ENCODE measurements around the gene MXRA8. TPM values are rescaled to one million over a fixed set of nuclear protein-coding genes. Genes with fewer than 3 reads are reported as not detected.
A peak's percentile ranks its signal among the peaks of the same experiment; 100 is the strongest.

Gene MXRA8
- total and polyA plus RNA-seq, 8 donors: 78.3 to 151 (median 136) TPM

DNA sequence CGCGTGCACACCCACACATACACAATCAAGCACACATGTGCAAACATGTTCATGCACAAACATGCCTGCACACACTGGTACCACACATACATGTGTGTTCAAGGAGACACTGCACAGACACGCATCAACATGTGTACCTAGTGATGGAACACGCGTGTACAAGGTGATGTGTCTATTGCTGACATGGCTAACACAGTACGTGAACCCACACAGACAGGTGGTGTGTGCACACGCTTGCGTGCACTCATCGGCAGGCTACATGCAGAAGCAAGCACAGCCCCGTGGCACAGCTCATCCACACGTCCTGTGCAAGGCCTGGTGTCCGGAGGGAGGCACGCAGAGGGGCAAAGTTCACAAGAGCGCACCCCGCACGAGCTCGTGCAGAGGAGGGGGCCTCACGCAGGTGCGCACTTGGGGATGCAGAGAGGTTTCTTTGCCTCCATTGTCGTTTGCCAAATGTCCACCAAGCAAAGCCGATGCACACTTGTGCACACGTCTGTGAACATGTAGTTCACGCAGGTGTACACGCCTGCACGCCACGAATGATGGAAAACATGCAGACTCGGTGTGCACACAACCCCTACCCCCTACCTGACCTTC lies 51.6 kb downstream of the MXRA8 start:
- ATAC-seq: no peak
- Histone ChIP-seq H3K36me3 (peaks cover 0 to 23% of the 10 kb centered on the region in 2 donors), H3K4me3 (peak overlapping the region; percentile 79 to 91), H3K4me1 (peaks cover 28 to 51% of the 10 kb centered on the region in 2 donors), H3K27me3 (no peaks in the 10 kb centered on the region), H3K27ac (peak overlapping the region in 1 of 2 donors; percentile 99), H3K9me3 (no peaks in the 10 kb centered on the region)
- intact Hi-C loops (cut with DNase I): no loop called here
- no peak for DNase-seq
- TF ChIP-seq, protein P1, sequence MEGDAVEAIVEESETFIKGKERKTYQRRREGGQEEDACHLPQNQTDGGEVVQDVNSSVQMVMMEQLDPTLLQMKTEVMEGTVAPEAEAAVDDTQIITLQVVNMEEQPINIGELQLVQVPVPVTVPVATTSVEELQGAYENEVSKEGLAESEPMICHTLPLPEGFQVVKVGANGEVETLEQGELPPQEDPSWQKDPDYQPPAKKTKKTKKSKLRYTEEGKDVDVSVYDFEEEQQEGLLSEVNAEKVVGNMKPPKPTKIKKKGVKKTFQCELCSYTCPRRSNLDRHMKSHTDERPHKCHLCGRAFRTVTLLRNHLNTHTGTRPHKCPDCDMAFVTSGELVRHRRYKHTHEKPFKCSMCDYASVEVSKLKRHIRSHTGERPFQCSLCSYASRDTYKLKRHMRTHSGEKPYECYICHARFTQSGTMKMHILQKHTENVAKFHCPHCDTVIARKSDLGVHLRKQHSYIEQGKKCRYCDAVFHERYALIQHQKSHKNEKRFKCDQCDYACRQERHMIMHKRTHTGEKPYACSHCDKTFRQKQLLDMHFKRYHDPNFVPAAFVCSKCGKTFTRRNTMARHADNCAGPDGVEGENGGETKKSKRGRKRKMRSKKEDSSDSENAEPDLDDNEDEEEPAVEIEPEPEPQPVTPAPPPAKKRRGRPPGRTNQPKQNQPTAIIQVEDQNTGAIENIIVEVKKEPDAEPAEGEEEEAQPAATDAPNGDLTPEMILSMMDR (IDR thresholded peaks at IDR 0.05): no peak

- Histone ChIP-seq H3K4me3 (peak overlapping the region; percentile 2 to 91), H3K27me3 (no peaks in the 10 kb centered on the region), H3K27ac (peak overlapping the region; percentile 53 to 66), H3K36me3 (peaks cover 0 to 17% of the 10 kb centered on the region in 2 donors), H3K4me1 (peaks cover 28 to 51% of the 10 kb centered on the region in 2 donors), H3K9me3 (no peaks in the 10 kb centered on the region)
- intact Hi-C loops (cut with DNase I): no loop called here
- no peak for ATAC-seq
- TF ChIP-seq, protein P1 (IDR thresholded peaks at IDR 0.05): no peak
- DNase-seq: no peak
These were observed 52.2 kb downstream of the MXRA8 start for GRCh38 chr1:1306070-1306660.

GRCh38 chr1:1305300-1306069 lies 52.9 kb downstream of the MXRA8 start:
- peak overlapping the region; percentile 53 to 66 for H3K27ac ChIP-seq
- intact Hi-C loops (cut with DNase I): no loop called here
- H3K4me3 ChIP-seq: peak overlapping the region; percentile 2 to 91
- TF ChIP-seq, protein P1 (IDR thresholded peaks at IDR 0.05): no peak
- no peaks in the 10 kb centered on the region for H3K9me3 ChIP-seq
- peaks cover 0 to 10% of the 10 kb centered on the region in 2 donors for H3K36me3 ChIP-seq
- DNase-seq: peak in 2 of 4 donors; percentile 37 to 72
- H3K27me3 ChIP-seq: no peaks in the 10 kb centered on the region
- peaks cover 28 to 51% of the 10 kb centered on the region in 2 donors for H3K4me1 ChIP-seq
- ATAC-seq: peak; percentile 18

DNA sequence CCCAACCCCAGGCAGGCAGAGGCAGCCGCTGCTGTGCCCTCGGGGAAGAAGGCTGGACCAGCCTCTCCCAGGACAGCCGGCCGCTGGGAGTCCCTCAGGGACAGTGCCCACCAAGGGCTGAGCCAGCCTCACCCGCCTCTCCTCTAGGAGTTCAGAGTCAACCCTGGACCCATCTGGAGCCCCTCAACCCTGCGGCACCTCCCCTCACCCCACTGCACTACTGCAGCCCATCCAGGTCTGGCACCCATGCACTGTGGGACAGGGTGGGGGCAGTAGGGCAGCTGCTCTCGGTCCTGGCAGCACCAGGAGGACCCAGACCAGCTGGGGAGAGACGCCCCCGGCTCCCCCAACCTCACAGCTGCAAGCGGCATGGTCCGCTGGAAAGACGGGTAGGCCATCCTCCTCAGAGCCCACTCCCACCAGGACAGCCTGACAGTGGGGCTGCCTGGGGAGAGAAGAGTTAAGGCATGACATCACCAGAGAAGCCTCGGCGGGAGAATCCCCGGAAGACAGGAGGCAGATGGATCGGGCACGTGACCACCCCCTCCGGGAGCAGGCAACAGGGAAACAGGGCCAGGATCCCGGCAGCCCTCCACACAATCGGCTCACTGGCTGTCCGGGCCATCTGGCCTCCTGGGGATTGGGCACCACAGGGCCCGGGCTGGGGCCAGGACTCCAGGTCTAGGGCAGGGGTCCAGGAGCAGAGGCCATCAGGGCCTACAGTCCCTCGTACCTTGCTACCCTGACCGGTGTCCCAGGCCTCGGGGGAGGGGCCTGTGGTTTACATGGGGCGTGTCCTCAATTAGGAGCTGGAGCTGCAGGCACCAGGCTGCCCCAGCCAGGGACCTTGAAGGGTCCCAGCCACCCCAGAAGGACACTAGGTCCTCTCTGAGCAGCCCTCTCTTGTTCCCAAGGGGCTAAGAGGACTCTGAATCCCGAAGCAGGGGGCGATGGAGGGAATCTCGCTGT lies 53.7 kb downstream of the MXRA8 start:
- intact Hi-C loops (cut with DNase I): no loop called here
- no peaks in the 10 kb centered on the region for H3K27me3 ChIP-seq
- TF ChIP-seq, protein P1 (IDR thresholded peaks at IDR 0.05): no peak
- DNase-seq (peak in 3 of 4 donors; percentile 67 to 88 (median 77)), ATAC-seq (no peak)
- H3K4me1 ChIP-seq: peaks cover 28 to 46% of the 10 kb centered on the region in 2 donors
- H3K4me3 ChIP-seq: peak overlapping the region in 1 of 2 donors; percentile 91
- no peaks in the 10 kb centered on the region for H3K9me3 ChIP-seq
- H3K36me3 ChIP-seq: peaks cover 0 to 1% of the 10 kb centered on the region in 2 donors
- H3K27ac ChIP-seq: peak overlapping the region; percentile 53 to 66
